ENCODE measurements around the gene RPL13. TPM values are rescaled to one million over a fixed set of nuclear protein-coding genes. Genes with fewer than 3 reads are reported as not detected.

The RPL13 gene
- total and polyA plus RNA-seq, 2 of the 13 experiments (the other 11 are each of a cell fraction or from before 2014, with no cell fraction given): 2,988 to 4,411 TPM

DNA sequence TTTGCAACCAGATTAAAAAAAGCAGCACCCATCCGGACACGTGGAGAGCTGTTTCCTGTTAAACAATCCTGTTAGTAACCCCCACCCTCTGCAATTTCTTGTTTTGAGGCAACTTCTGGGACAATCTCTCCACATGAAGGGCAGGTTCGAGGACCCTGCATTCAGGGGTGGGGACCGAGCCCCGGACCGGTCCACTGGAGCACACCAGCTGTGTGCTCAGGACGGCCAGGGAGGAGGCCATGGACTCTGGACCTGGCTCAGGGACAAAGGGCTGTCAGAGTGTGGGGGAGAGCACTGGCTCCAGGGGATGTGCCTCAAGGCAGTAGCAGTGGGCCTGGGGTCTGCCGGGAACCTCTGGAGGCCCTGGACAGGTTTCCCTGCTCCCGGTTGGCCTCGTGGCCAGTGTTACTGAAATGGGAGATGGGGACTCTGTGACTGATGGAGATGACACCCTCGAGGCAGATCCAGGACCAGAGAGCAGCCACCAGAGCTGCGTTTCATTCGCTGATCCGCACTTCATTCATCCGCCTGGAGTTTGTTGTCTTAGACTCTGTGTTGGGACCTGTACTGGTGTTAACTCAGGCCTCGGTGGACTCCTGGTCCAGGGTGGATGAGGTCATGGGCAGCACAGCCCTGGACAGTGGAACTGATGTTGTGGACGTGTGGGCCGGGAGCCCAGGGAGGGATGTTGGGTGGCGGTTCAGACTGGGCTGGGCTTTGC, 12.2 kb downstream of the RPL13 start (continued):
- TF ChIP-seq PATZ1 (CRISPR knock-in tag; IDR thresholded peaks at IDR 0.05) (peak; percentile 80), SAFB2 (CRISPR knock-in tag; IDR thresholded peaks at IDR 0.05; ENCODE audit: borderline replicate concordance, low read depth) (0 out of 2 replicates have a peak, but pooled peaks have one; percentile 2), ZNF138 (CRISPR knock-in tag; IDR thresholded peaks at IDR 0.05; ENCODE audit: low read depth) (0 out of 2 replicates have a peak, but pooled peaks have one; percentile 58), TARDBP (CRISPR knock-in tag; IDR thresholded peaks at IDR 0.05) (peak; percentile 69; the same call in 1 of the 2 replicates), ARID5B (CRISPR knock-in tag; IDR thresholded peaks at IDR 0.05) (peak; percentile 57; the same call in 1 of the 2 replicates), ZNF879 (CRISPR knock-in tag; IDR thresholded peaks at IDR 0.05) (no peak; the same call in 1 of the 2 replicates), EED (CRISPR knock-in tag; IDR thresholded peaks at IDR 0.05) (peak; percentile 73; the same call in 1 of the 2 replicates), ZFP36L1 (CRISPR knock-in tag; IDR thresholded peaks at IDR 0.05) (no peak), ZNF205 (CRISPR knock-in tag; IDR thresholded peaks at IDR 0.05) (peak; percentile 69), TCF7 (IDR thresholded peaks at IDR 0.05; ENCODE audit: low read depth) (no peak), HMGA1 (CRISPR knock-in tag; conservative IDR thresholded peaks at IDR 0.05) (no peak), AGO1 (IDR thresholded peaks at IDR 0.05; ENCODE audit: low read depth, low read length, poor library complexity, severe bottlenecking) (peak; percentile 12), PRDM10 (CRISPR knock-in tag; IDR thresholded peaks at IDR 0.05; ENCODE audit: low read depth) (peak; percentile 90), FOXJ3 (CRISPR knock-in tag; IDR thresholded peaks at IDR 0.05; ENCODE audit: borderline replicate concordance) (no peak), NCOA1 (CRISPR knock-in tag; IDR thresholded peaks at IDR 0.05) (no peak)
- TF ChIP-seq, protein P1, sequence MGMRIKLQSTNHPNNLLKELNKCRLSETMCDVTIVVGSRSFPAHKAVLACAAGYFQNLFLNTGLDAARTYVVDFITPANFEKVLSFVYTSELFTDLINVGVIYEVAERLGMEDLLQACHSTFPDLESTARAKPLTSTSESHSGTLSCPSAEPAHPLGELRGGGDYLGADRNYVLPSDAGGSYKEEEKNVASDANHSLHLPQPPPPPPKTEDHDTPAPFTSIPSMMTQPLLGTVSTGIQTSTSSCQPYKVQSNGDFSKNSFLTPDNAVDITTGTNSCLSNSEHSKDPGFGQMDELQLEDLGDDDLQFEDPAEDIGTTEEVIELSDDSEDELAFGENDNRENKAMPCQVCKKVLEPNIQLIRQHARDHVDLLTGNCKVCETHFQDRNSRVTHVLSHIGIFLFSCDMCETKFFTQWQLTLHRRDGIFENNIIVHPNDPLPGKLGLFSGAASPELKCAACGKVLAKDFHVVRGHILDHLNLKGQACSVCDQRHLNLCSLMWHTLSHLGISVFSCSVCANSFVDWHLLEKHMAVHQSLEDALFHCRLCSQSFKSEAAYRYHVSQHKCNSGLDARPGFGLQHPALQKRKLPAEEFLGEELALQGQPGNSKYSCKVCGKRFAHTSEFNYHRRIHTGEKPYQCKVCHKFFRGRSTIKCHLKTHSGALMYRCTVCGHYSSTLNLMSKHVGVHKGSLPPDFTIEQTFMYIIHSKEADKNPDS (CRISPR knock-in tag; IDR thresholded peaks at IDR 0.05): no peak
